Esophagus squamous epithelium (tissue), 5 donors: ENCODE measurements around the gene ZNF284. TPM values are rescaled to one million over a fixed set of nuclear protein-coding genes. Genes with fewer than 3 reads are reported as not detected.

Source experiments
- DNase-seq: peaks from one replicate; lab custom pipeline; 2025; lab: John Stamatoyannopoulos, UW
- H3K27ac ChIP-seq, 4 donors: fragments of 200-600 bp; sonication (generic); one replicate each; pipeline ENCODE4 v1.5.1; 2016 to 2019; ENCODE audit warnings: mild to moderate bottlenecking in 1 of 4
- H3K27me3 ChIP-seq, 4 donors: fragments of 200-600 bp; sonication (generic); 1 replicate in 3 of 4; 2 replicates in 1 of 4; pipeline versions ENCODE4 v1.5.1 to v1.6.0; 2017 to 2021; ENCODE audit warnings: antibody characterized with exemption in 1 of 4
- H3K36me3 ChIP-seq, 3 donors: fragments of 200-600 bp; sonication (generic); one replicate each; pipeline ENCODE4 v1.5.1; 2016 to 2019
- H3K4me1 ChIP-seq, 3 donors: fragments of 200-600 bp; sonication (generic); one replicate each; pipeline ENCODE4 v1.5.1; 2017 to 2019
- H3K4me3 ChIP-seq, 4 donors: fragments of 200-600 bp; sonication (generic); 1 replicate in 3 of 4; 2 replicates in 1 of 4; pipeline ENCODE4 v1.5.1; 2016 to 2019; ENCODE audit warnings: mild to moderate bottlenecking in 2 of 4, moderate library complexity in 1 of 4
- H3K9me3 ChIP-seq, 3 donors: fragments of 200-600 bp; sonication (generic); one replicate each; pipeline ENCODE4 v1.5.1; 2016 to 2019
- CTCF ChIP-seq, 6 experiments: fragments of 450-650 bp in 4 of 6; fragments of 200-600 bp in 2 of 6; sonication (generic) in 2 of 6; IDR thresholded peaks; one replicate each; pipeline ENCODE4 v1.5.1; 2016 to 2019; ENCODE audit warnings: antibody characterized with exemption in 6 of 6, mild to moderate bottlenecking in 4 of 6, moderate library complexity in 4 of 6
- POLR2A ChIP-seq, 4 donors: fragments of 450-650 bp; IDR thresholded peaks; one replicate each; pipeline ENCODE4 v1.6.1; 2017; ENCODE audit warnings: antibody characterized with exemption in 4 of 4, mild to moderate bottlenecking in 4 of 4, moderate library complexity in 3 of 4
- WGBS, 2 donors: methylation state at CpG; one replicate each; pipeline ENCODE4 v1.1.5; 2018; 5-methylcytosine and 5-hydroxymethylcytosine counted together
- intact Hi-C: fragments of 100-400 bp; cut with DNase I; formaldehyde crosslinking; loops from one replicate; pipeline ENCODE4 v1.15.0; 2022
- total RNA-seq, 4 donors: library from RNA; depleted of rRNA; stranded (reverse); fragments of >200 nt; gene quantifications; one replicate each; pipeline ENCODE4 v1.1.0, GENCODE V29; 2016
- donor health status: DM: yes; HTN: yes; CAD: no.

The ZNF284 gene
- total RNA-seq, 4 donors from 2014 or later = 0.44 to 1.9 (median 0.80) TPM

DNA sequence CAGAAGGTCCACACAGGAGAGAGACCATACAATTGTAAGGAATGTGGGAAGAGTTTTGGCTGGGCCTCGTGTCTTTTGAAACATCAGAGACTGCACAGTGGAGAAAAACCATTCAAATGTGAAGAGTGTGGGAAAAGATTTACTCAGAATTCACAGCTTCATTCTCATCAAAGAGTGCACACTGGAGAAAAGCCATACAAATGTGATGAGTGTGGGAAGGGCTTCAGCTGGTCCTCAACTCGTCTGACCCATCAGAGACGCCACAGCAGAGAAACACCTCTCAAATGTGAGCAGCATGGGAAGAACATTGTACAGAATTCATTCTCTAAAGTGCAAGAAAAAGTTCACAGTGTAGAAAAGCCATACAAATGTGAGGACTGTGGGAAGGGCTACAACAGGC, 35.8 kb downstream of the ZNF284 start:
- peaks cover 5 to 56% (median 14%) of the 10 kb centered on the region in 3 donors for H3K36me3 ChIP-seq
- WGBS, 2 donors = 84 to 88% methylated on average over 3 of the region's 3 CpGs
- no peak overlapping the region for H3K27ac ChIP-seq
- H3K9me3 ChIP-seq = peaks cover 10 to 84% (median 69%) of the 10 kb centered on the region in 3 donors
- H3K27me3 ChIP-seq = no peaks in the 10 kb centered on the region
- peaks cover 0 to 11% (median 9%) of the 10 kb centered on the region in 3 donors for H3K4me1 ChIP-seq
- TF ChIP-seq CTCF (IDR thresholded peaks at IDR 0.05) (no peak), POLR2A (IDR thresholded peaks at IDR 0.05) (no peak)
- H3K4me3 ChIP-seq = no peak overlapping the region
- intact Hi-C loops = no loop called here
- DNase-seq = no peak

- peaks cover 5 to 39% (median 14%) of the 10 kb centered on the region in 3 donors for H3K36me3 ChIP-seq
- intact Hi-C loops = no loop called here
- no peak for DNase-seq
- H3K4me3 ChIP-seq = no peak overlapping the region
- H3K27ac ChIP-seq = no peak overlapping the region
- peaks cover 10 to 67% (median 55%) of the 10 kb centered on the region in 3 donors for H3K9me3 ChIP-seq
- H3K27me3 ChIP-seq = no peaks in the 10 kb centered on the region
- peaks cover 0 to 21% (median 14%) of the 10 kb centered on the region in 3 donors for H3K4me1 ChIP-seq
- TF ChIP-seq POLR2A (IDR thresholded peaks at IDR 0.05) (no peak), CTCF (IDR thresholded peaks at IDR 0.05) (no peak)
These were observed 37.5 kb downstream of the ZNF284 start for GRCh38 chr19:44109458-44109857.

- peaks cover 0 to 25% (median 17%) of the 10 kb centered on the region in 3 donors for H3K4me1 ChIP-seq
- no peaks in the 10 kb centered on the region for H3K27me3 ChIP-seq
- peaks cover 7 to 41% (median 32%) of the 10 kb centered on the region in 3 donors for H3K9me3 ChIP-seq
- DNase-seq = no peak
- H3K27ac ChIP-seq = no peak overlapping the region
- peak overlapping the region in 3 of 4 donors; percentile 64 to 86 (median 72) for H3K4me3 ChIP-seq
- 14 to 22% methylated on average over 16 to 17 of the region's 17 CpGs for WGBS, 2 donors
- intact Hi-C loops = no loop called here
- TF ChIP-seq CTCF (IDR thresholded peaks at IDR 0.05) (no peak), POLR2A (IDR thresholded peaks at IDR 0.05) (no peak)
- H3K36me3 ChIP-seq = peaks cover 0 to 31% (median 5%) of the 10 kb centered on the region in 3 donors
These were observed 40.0 kb downstream of the ZNF284 start for GRCh38 chr19:44111910-44112463.

DNA sequence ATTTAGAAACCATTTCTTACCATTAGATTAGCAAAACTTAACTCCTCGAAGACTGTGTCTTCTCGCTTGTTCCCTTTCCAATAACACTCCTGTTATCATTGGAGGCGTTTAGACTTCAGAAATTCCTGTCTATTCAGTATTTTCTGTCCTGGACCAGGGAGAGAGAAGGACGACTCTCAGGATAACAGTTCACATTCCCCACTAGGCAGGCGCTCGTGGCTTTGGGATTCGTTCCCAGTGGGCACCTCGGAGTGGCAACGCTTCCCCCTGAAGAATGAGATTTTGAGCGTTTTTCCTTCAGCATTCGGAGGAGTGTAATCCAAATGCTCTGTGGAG, 40.8 kb downstream of the ZNF284 start:
- H3K36me3 ChIP-seq = peaks cover 0 to 31% (median 3%) of the 10 kb centered on the region in 3 donors
- no peak for DNase-seq
- H3K4me1 ChIP-seq = peaks cover 0 to 25% (median 17%) of the 10 kb centered on the region in 3 donors
- WGBS, 2 donors = 0 to 2% methylated on average over 11 of the region's 11 CpGs
- intact Hi-C loops = no loop called here
- TF ChIP-seq POLR2A (IDR thresholded peaks at IDR 0.05) (no peak), CTCF (IDR thresholded peaks at IDR 0.05) (no peak)
- H3K4me3 ChIP-seq = peak overlapping the region; percentile 64 to 86 (median 71)
- H3K9me3 ChIP-seq = peaks cover 5 to 34% (median 24%) of the 10 kb centered on the region in 3 donors
- peak overlapping the region in 3 of 4 donors; percentile 43 to 81 (median 61) for H3K27ac ChIP-seq
- no peaks in the 10 kb centered on the region for H3K27me3 ChIP-seq

DNA sequence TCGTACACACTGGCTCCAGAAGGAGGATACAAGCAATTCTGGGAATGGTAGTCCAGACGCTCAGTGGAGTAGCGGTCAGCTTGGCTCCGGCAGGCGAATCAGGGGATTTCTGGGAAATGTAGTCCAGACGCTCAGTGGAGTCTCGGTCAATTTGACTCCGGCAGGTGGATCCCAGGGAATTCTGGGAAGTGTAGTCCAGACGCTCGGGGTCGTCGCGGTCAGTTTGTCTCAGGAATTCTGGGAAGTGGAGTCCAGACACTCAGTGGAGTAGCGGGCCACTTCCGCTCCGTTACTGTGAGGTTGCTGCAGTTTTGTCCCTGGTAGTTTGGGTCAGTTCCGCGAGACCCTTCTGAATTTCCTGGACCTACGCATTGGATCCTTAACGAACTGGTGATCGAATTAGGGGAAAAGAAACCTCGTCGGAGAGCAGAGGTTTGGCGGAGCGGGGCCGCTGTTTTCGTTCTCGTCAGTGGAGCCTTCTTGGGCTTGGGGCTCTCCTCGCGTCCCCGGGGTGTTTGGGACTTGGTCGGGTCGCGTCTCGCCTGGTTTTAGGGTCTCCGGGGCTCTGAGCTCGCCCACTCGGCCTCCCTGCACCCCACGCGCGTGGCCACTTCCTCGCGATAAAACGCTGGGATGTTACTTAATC, 41.3 kb downstream of the ZNF284 start, which contains the start of gene ZNF225:
ZNF225 (plus strand) TSS at position 262 of the 646 bp plus-strand sequence. CDS start 2,429 bp downstream, outside the sequence.
- Histone ChIP-seq H3K4me3 (peak within 1 kb of the TSS; percentile 64 to 86 (median 71)), H3K36me3 (peaks cover 0 to 31% (median 8%) of the 10 kb centered on the region in 3 donors), H3K27me3 (no peaks in the 10 kb centered on the region), H3K27ac (peak within 1 kb of the TSS; percentile 72 to 83 (median 79)), H3K4me1 (peaks cover 0 to 25% (median 17%) of the 10 kb centered on the region in 3 donors), H3K9me3 (peaks cover 0 to 29% (median 22%) of the 10 kb centered on the region in 3 donors)
- WGBS, 2 donors = 0% methylated on average over 15 to 26 of the region's 44 CpGs
- peak; percentile 65 for DNase-seq
- TF ChIP-seq CTCF (IDR thresholded peaks at IDR 0.05) = peak in 1 of 6 experiments; percentile 3
- no peak for TF ChIP-seq POLR2A (IDR thresholded peaks at IDR 0.05)
- intact Hi-C loops = no loop called here
